ENCODE results near the gene RORC. TPM values are rescaled to one million over a fixed set of nuclear protein-coding genes. Genes with fewer than 3 reads are reported as not detected.

Gene RORC
- total and polyA plus RNA-seq, 2 of the 8 experiments (the other 6 are each of a cell fraction or from before 2014, with no cell fraction given), result 0.44 to 0.54 TPM

DNA sequence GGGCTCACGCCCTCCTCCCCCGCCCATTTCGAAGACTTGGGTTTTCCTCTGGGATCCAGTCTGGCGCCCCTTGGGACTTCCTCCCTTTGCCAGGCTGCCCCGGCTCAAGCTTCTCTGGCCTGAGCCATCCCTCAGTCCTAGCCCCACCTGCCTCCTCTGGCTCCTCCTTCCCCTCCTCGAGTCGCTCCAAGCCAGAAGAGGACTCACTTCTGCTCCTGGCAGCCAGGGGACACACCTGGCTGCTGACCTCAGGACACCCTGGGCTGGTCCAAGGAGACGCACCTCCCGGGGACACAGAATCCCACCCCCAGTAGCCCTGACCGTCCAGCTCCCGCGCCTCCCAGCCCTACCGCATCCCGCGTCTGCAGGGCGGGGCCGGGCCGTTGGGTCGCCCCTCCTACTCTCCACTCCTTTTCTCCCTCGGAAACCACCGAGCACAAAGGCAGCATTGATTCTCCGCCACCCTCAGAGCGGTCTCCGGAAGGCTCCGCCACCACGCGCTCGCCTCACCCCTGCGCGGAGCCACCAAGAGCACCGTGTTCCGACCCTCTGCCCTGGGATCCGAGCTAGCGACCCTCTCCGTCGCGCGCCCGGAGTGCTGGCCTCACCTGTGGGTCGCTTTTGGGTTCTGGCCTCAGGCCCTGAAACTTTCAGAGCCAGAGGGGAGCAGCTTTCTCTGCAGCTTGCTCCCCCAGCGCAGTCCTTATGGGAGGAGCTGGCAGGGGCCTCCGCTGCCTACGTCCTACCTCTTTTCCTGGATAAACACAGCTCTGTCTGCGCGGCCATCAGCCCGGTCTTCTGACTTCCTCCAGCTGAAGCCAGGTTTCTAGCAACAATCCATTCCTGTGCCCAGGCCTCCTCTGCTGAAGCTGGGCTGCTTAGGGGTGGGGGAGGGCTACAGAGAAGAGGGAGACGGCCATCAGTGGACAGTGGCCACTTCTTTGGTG, 8.1 kb upstream of the RORC start, which contains the start of gene C2CD4D (continued):
- TF ChIP-seq, protein P1, sequence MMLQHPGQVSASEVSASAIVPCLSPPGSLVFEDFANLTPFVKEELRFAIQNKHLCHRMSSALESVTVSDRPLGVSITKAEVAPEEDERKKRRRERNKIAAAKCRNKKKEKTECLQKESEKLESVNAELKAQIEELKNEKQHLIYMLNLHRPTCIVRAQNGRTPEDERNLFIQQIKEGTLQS (IDR thresholded peaks at IDR 0.05; ENCODE audit: insufficient read depth, low read depth, low read length), result no peak
- peak; percentile 31 for TF ChIP-seq CTBP2 (IDR thresholded peaks at IDR 0.05; ENCODE audit: borderline replicate concordance, insufficient read depth, insufficient read length, low read length)
- TF ChIP-seq BACH1 (IDR thresholded peaks at IDR 0.05; ENCODE audit: low read length), result no peak
- no peak for TF ChIP-seq BRCA1 (IDR thresholded peaks at IDR 0.05; ENCODE audit: low read depth, low read length)
- no peak for TF ChIP-seq NANOG (IDR thresholded peaks at IDR 0.05; ENCODE audit: insufficient read depth, low read depth, low read length, poor library complexity, severe bottlenecking)
- TF ChIP-seq, protein P2, sequence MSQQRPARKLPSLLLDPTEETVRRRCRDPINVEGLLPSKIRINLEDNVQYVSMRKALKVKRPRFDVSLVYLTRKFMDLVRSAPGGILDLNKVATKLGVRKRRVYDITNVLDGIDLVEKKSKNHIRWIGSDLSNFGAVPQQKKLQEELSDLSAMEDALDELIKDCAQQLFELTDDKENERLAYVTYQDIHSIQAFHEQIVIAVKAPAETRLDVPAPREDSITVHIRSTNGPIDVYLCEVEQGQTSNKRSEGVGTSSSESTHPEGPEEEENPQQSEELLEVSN (IDR thresholded peaks at IDR 0.05), result peak; percentile 69; the same call in 1 of the 2 replicates
- no peak for TF ChIP-seq ZNF274 (IDR thresholded peaks at IDR 0.05; ENCODE audit: borderline replicate concordance, extremely low read depth, low read length)
- peak; percentile 60 for TF ChIP-seq TAF7 (optimal IDR thresholded peaks at IDR 0.05; ENCODE audit: borderline replicate concordance, low read depth, low read length)
- no peak for TF ChIP-seq EGR1 (IDR thresholded peaks at IDR 0.05; ENCODE audit: borderline replicate concordance, low read depth, low read length)
- TF ChIP-seq MAFK (IDR thresholded peaks at IDR 0.05; ENCODE audit: low read depth, low read length), result no peak
- TF ChIP-seq SIRT6 (IDR thresholded peaks at IDR 0.05; ENCODE audit: low read length), result no peak
- TF ChIP-seq SP4 (IDR thresholded peaks at IDR 0.05; ENCODE audit: low read length), result no peak
- TF ChIP-seq KDM4A (IDR thresholded peaks at IDR 0.05; ENCODE audit: low read depth, low read length, severe bottlenecking), result peak; percentile 61
- TF ChIP-seq POU5F1 (IDR thresholded peaks at IDR 0.05; ENCODE audit: low read depth, low read length), result no peak
- no peak for TF ChIP-seq SAP30 (IDR thresholded peaks at IDR 0.05; ENCODE audit: insufficient read depth, insufficient replicate concordance, low read length)
- TF ChIP-seq NRF1 (IDR thresholded peaks at IDR 0.05; ENCODE audit: low read depth, low read length), result no peak
- peak; percentile 83 for TF ChIP-seq PHF8 (conservative IDR thresholded peaks at IDR 0.05; ENCODE audit: low read depth, low read length)
- no peak for TF ChIP-seq RFX5 (IDR thresholded peaks at IDR 0.05; ENCODE audit: borderline replicate concordance, low read depth, low read length)
- no peak for TF ChIP-seq JUN (IDR thresholded peaks at IDR 0.05; ENCODE audit: low read depth, low read length)
- no peak for TF ChIP-seq RNF2 (IDR thresholded peaks at IDR 0.05; ENCODE audit: borderline replicate concordance, low read depth, low read length, missing control alignments, poor library complexity, severe bottlenecking)

Data from H1 (cell line).